ENCODE data around the gene GIPC1. TPM values are rescaled to one million over a fixed set of nuclear protein-coding genes. Genes with fewer than 3 reads are reported as not detected.

Gene GIPC1
- total RNA-seq, 4 donors from 2014 or later: 36.4 to 95.5 (median 48.9) TPM

DNA sequence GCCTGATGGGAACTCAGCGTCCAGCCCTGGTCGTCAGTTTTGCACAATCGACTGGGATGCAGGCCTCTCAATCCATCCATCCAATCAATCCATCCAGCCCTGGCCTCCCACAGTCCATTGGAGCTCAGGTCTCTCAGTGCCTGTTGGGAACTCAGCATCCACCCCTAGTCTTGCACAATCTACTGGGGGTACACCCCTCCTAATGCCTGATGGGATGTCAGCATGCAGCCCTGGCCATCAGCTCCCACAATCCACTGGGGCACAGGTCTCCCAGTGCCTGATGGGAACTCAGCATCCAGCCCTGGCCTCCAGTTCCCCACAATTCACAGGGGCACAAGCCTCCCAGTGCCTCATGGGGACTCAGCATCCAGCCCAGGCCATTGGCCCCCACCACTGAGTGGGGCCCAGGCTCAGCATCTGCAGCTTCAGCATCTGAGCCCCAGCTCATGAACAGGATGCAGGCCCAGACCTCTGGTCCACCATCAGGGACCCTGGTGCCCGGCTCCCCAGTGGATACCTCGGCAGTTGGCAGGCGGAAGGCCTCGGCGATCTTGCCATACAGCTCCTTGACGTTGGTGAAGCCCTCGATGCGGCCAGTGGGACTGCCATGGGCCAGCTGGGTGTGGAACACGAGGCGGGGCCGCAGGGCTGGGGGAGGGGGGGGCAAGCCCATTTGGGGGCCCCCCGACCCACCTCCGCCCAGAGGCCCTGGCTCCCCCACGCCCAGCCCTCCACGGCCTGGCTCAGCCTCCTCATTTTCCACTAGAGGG lies 13.6 kb downstream of the GIPC1 start:
- TF ChIP-seq, protein P1, sequence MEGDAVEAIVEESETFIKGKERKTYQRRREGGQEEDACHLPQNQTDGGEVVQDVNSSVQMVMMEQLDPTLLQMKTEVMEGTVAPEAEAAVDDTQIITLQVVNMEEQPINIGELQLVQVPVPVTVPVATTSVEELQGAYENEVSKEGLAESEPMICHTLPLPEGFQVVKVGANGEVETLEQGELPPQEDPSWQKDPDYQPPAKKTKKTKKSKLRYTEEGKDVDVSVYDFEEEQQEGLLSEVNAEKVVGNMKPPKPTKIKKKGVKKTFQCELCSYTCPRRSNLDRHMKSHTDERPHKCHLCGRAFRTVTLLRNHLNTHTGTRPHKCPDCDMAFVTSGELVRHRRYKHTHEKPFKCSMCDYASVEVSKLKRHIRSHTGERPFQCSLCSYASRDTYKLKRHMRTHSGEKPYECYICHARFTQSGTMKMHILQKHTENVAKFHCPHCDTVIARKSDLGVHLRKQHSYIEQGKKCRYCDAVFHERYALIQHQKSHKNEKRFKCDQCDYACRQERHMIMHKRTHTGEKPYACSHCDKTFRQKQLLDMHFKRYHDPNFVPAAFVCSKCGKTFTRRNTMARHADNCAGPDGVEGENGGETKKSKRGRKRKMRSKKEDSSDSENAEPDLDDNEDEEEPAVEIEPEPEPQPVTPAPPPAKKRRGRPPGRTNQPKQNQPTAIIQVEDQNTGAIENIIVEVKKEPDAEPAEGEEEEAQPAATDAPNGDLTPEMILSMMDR (IDR thresholded peaks at IDR 0.05; ENCODE audit: low read depth): no peak

DNA sequence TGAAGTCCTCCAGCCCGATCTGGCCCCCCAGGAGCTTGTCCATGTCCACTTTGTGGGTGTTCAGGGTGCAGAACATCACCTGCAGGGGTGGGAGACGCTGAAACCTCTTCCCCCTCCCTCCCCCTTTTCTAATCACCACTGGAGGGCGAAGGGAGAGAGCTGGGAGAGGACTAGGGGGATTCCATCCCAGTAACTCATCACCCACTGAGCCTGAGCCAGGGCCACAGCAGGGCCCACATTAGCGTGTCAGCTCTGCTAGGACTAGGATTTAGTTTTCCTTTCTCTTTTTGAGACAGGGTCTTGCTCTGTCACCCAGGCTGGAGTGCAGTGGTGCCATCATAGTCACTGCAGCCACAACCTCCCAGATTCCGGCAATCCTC lies 15.2 kb downstream of the GIPC1 start:
- TF ChIP-seq, protein P1 (IDR thresholded peaks at IDR 0.05; ENCODE audit: low read depth): no peak

DNA sequence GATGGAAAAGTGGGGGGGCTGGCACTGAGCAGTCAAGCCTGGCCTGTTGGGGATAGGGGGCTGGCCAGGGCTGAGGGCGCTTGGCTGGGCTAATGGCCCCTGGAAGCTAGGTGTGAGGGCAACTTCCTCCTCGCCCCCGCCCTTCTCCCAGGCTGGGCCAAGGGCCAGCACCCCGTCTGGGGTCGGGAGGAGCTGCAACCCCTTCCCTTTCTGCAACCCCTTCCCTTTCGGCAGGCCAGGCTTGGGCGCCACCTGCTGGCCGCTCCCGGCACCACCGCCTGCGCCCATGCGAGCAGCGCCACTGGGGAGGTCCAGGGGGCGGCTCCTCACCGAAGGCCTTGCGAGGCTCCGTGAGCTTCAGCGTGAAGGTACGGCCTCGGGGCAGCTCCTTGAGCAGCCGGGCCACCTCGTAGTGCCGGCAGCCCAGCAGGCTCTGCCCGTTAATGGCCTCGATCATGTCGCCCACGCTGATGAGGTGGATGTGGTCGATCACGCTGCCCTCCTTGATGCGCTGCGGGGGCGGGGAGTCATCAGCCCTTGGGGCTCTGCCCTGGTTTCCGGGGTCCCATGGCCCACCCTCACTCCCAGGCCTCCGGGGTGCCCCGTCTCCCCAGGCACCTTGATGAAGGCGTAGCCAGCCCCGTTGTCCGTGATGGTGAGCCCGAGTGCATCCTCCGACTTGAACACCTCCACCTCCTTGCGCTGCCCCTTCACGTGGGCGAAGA lies 15.8 kb downstream of the GIPC1 start:
- TF ChIP-seq, protein P1 (IDR thresholded peaks at IDR 0.05; ENCODE audit: low read depth): no peak

DNA sequence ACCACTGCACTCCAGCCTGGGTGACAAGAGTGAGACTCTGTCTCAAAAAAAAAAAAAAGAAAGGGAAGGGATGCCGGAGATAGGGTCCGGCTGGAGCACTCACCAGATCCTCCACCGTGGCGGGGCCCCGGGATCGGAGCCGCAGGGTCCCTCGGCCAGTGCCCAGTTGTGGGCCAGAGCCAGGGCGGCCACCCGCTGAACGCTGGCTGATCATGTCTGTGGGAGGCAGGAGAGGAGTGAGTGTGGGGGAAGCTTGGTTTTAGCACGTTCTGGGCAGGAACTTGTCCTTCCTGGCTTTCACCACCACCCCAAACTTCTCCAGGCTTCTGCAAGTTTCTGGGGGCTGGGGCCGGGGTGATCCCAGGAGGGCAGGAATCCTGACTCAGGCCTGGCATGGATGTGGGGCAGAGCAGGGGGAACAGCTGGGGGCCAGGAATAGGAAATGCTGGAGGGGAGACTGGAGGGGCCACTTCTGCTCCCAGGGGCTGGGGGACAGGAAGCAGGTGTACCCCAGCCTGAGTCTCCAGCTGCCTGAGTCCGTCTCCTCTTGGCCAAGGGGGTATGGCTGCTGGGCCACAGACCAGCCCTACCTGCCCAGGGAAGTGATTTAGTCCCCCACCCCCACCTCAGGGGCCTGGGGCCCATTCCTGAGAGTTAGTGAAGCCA lies 16.5 kb downstream of the GIPC1 start:
- TF ChIP-seq, protein P1 (IDR thresholded peaks at IDR 0.05; ENCODE audit: low read depth): no peak

DNA sequence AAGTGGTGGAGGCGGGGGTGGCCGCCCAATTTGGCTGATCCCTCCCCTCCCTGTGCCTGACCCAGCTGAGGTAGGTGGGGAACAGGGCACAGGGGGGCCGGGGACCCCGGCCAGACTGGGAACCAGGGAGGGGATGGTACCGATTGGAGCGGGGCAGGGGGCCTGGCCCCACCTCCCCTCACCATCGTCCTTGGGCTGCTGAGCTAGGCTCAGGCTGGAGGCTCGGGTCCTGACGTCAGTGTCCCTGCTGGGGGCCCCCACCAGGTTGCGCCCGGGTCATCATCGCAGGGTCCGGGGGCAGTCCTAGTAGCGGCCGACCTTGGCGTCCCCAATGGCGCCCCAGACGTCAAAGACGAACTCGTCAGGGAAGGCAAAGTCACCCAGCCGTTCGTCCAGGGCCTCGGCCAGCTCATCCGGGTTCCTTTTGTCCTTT lies 17.8 kb downstream of the GIPC1 start:
- TF ChIP-seq, protein P1 (IDR thresholded peaks at IDR 0.05; ENCODE audit: low read depth): no peak

DNA sequence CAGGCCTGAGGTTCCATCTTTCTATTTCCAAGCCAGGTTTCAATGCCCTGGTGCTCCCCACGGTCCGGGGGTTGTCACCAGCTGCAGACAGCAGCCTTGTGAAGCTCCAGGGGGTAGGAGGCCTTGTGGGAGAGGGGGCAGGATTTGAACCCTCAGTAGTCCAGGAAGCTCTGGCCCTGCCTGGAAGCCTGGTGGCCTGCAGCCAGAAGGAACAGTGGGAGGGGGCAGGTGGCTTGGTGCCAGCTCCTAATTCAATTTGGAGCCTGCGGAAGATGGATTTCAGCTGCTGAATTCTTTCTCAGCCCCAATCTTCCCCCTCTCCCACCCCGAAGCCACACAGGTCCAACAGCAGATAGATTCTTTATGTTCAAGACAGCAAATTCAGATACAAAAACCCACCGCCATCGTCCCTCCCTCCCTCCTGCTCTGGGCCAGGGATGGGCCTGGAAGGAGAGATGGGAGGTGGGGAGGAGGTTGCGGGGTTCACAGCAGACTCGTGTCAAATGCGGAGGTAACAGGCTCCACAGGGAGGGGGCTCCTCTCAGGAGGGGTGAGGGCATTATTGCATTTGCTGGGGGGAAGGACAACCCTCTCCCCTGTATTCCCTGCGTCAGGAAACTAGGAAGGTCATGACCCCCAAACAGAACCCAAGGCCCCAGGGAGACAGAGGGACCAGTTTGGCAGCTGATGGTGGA lies 18.4 kb downstream of the GIPC1 start:
- TF ChIP-seq, protein P1 (IDR thresholded peaks at IDR 0.05; ENCODE audit: low read depth): no peak

Data from subcutaneous adipose tissue (tissue), 4 donors.